HK-2 (cell line): ENCODE data around the gene SEPTIN2.

Experiments used
- DNase-seq: peaks from one replicate; pipeline ENCODE4 v3.0.0-alpha.2; 2018; ENCODE audit not compliant: unreplicated experiment

SEPTIN2 gene

GRCh38 chr2:241286348-241287090 is 29.2 kb upstream of the SEPTIN2 start:
- DNase-seq, result no peak

- DNase-seq, result no peak
These were observed 27.3 kb upstream of the SEPTIN2 start for GRCh38 chr2:241288324-241288888.

GRCh38 chr2:241289053-241289452 is 26.7 kb upstream of the SEPTIN2 start:
- no peak for DNase-seq

GRCh38 chr2:241289597-241289996 is 26.1 kb upstream of the SEPTIN2 start:
- DNase-seq, result no peak

- no peak for DNase-seq
These were observed 24.6 kb upstream of the SEPTIN2 start for GRCh38 chr2:241291153-241291552.

- DNase-seq, result no peak
These were observed 23.7 kb upstream of the SEPTIN2 start for GRCh38 chr2:241291977-241292376.

GRCh38 chr2:241293378-241293797 is 22.3 kb upstream of the SEPTIN2 start:
- peak; percentile 26 for DNase-seq

- no peak for DNase-seq
These were observed 20.2 kb upstream of the SEPTIN2 start for GRCh38 chr2:241295326-241296095.

- no peak for DNase-seq
These were observed 19.0 kb upstream of the SEPTIN2 start for GRCh38 chr2:241296767-241297166.

GRCh38 chr2:241298673-241299072 is 17.1 kb upstream of the SEPTIN2 start:
- no peak for DNase-seq

GRCh38 chr2:241300000-241300399 is 15.7 kb upstream of the SEPTIN2 start:
- no peak for DNase-seq

- no peak for DNase-seq
These were observed 13.6 kb upstream of the SEPTIN2 start for GRCh38 chr2:241302083-241302482.

- no peak for DNase-seq
These were observed 12.7 kb upstream of the SEPTIN2 start for GRCh38 chr2:241302759-241303651.

GRCh38 chr2:241304039-241304670 is 11.6 kb upstream of the SEPTIN2 start:
- no peak for DNase-seq

GRCh38 chr2:241307055-241307454 is 8.7 kb upstream of the SEPTIN2 start:
- no peak for DNase-seq

GRCh38 chr2:241308267-241308666 is 7.5 kb upstream of the SEPTIN2 start:
- no peak for DNase-seq

- no peak for DNase-seq
These were observed 6.8 kb upstream of the SEPTIN2 start for GRCh38 chr2:241308832-241309500.

- DNase-seq, result peak; percentile 33
These were observed 6.0 kb upstream of the SEPTIN2 start for GRCh38 chr2:241309684-241310117.

GRCh38 chr2:241310917-241311566 is 4.7 kb upstream of the SEPTIN2 start:
- DNase-seq, result no peak

GRCh38 chr2:241312082-241312481 is 3.6 kb upstream of the SEPTIN2 start:
- DNase-seq, result no peak
